Fibroblast of lung (primary cell): ENCODE results near the gene FBXO8.

ENCODE experiments used
- CTCF ChIP-seq, 2 donors: IDR thresholded peaks in 1 of 2; conservative IDR thresholded peaks in 1 of 2; 1 replicate in 1 of 2; 2 replicates in 1 of 2; pipeline ENCODE4 v1.5.1; 2011 to 2012; ENCODE audit warnings: low read length in 2 of 2, control low read depth in 1 of 2, inconsistent platforms in 1 of 2, low read depth in 1 of 2, mild to moderate bottlenecking in 1 of 2
- EZH2 ChIP-seq: IDR thresholded peaks from 2 replicates; pipeline ENCODE4 v1.5.1; 2012; ENCODE audit warnings: low read length, control low read depth, mild to moderate bottlenecking; ENCODE audit errors: missing control alignments

GRCh38 chr4:174207367-174207766 lies 76.1 kb downstream of the FBXO8 start:
- TF ChIP-seq CTCF (conservative IDR thresholded peaks at IDR 0.05 in 1 of 2, IDR thresholded peaks at IDR 0.05 in 1 of 2; ENCODE audit: low read depth in 1 of 2, low read length in 2 of 2) = no peak
- no peak for TF ChIP-seq EZH2
